OCI-LY1 (cell line): Measurements from ENCODE around the gene CHRNB2.

Experiments
- H2AFZ ChIP-seq: fragments of 200-600 bp; sonication (generic), shearing (Covaris generic); 2 replicates; pipeline ENCODE4 v1.6.0; 2014; ENCODE audit warnings: antibody characterized with exemption, mild to moderate bottlenecking, low read length
- H3F3A ChIP-seq: fragments of 200-600 bp; sonication (generic), shearing (Covaris generic); 2 replicates; pipeline ENCODE4 v1.6.0; 2014; ENCODE audit warnings: mild to moderate bottlenecking, antibody characterized with exemption, low read length, moderate library complexity; ENCODE audit not compliant: insufficient read depth
- H3K27ac ChIP-seq: fragments of 200-600 bp; sonication (generic); 2 replicates; pipeline ENCODE4 v1.5.1; 2014; ENCODE audit warnings: low read length, mixed run types, mild to moderate bottlenecking, low read depth; ENCODE audit not compliant: poor library complexity, severe bottlenecking
- H3K27me3 ChIP-seq: fragments of 200-600 bp; sonication (generic); 2 replicates; pipeline ENCODE4 v1.6.0; 2014; ENCODE audit warnings: antibody characterized with exemption, mild to moderate bottlenecking, low read length, moderate library complexity; ENCODE audit not compliant: insufficient read depth
- H3K36me3 ChIP-seq: fragments of 200-600 bp; sonication (generic); 2 replicates; pipeline ENCODE4 v1.6.1; 2014; ENCODE audit warnings: mild to moderate bottlenecking, antibody characterized with exemption, low read length, moderate library complexity, mixed read lengths; ENCODE audit not compliant: insufficient read depth
- H3K4me1 ChIP-seq: fragments of 200-600 bp; sonication (generic); 2 replicates; pipeline ENCODE4 v1.5.1; 2014; ENCODE audit warnings: mild to moderate bottlenecking, low read length, moderate library complexity; ENCODE audit not compliant: insufficient read depth, severe bottlenecking
- H3K4me2 ChIP-seq: fragments of 200-600 bp; sonication (generic), shearing (Covaris generic); 2 replicates; pipeline ENCODE4 v1.6.1; 2014; ENCODE audit warnings: low read length
- H3K4me3 ChIP-seq: fragments of 200-600 bp; sonication (generic); 2 replicates; pipeline ENCODE4 v1.5.1; 2014; ENCODE audit warnings: low read length, low read depth, mild to moderate bottlenecking, mixed read lengths; ENCODE audit not compliant: poor library complexity, severe bottlenecking
- H3K79me2 ChIP-seq: fragments of 200-600 bp; shearing (Covaris generic); 2 replicates; pipeline ENCODE4 v1.6.1; 2016; ENCODE audit warnings: mixed run types, low read length, mixed read lengths; ENCODE audit not compliant: insufficient read depth
- H3K9ac ChIP-seq: fragments of 200-600 bp; sonication (generic), shearing (Covaris generic); 2 replicates; pipeline ENCODE4 v1.6.1; 2014; ENCODE audit warnings: mild to moderate bottlenecking, low read length, mixed read lengths
- H3K9me2 ChIP-seq: fragments of 200-600 bp; sonication (generic), shearing (Covaris generic); 2 replicates; pipeline ENCODE4 v1.6.1; 2014; ENCODE audit warnings: low read depth, mild to moderate bottlenecking, low read length, mixed read lengths
- H3K9me3 ChIP-seq: fragments of 200-600 bp; shearing (Covaris generic); 2 replicates; pipeline ENCODE4 v1.6.1; 2014; ENCODE audit warnings: low read length, mixed read lengths
- H4K20me1 ChIP-seq: fragments of 200-600 bp; sonication (generic), shearing (Covaris generic); 2 replicates; pipeline ENCODE4 v1.6.0; 2016; ENCODE audit warnings: mild to moderate bottlenecking, low read length; ENCODE audit not compliant: insufficient read depth
- CTCF ChIP-seq: fragments of 200-600 bp; sonication (generic), shearing (Covaris generic); IDR thresholded peaks from 2 replicates; pipeline ENCODE4 v1.5.1; 2017; ENCODE audit warnings: mild to moderate bottlenecking, antibody characterized with exemption, low read length, moderate library complexity, mixed read lengths
- EZH2 ChIP-seq: fragments of 200-600 bp; sonication (generic), shearing (Covaris generic); IDR thresholded peaks from 2 replicates; pipeline ENCODE4 v1.8.0; 2017; ENCODE audit warnings: borderline replicate concordance, mixed run types, mild to moderate bottlenecking, antibody characterized with exemption, low read length, moderate library complexity, mixed read lengths

Gene CHRNB2

GRCh38 chr1:154586641-154587040 is 19.1 kb downstream of the CHRNB2 start:
- Histone ChIP-seq H3K4me2 (no peak overlapping the region), H3K79me2 (no peaks in the 10 kb centered on the region), H3K4me1 (peaks cover 11% of the 10 kb centered on the region), H3K27ac (no peak overlapping the region), H3K36me3 (peaks cover 100% of the 10 kb centered on the region), H2AFZ (no peak overlapping the region), H3K9ac (no peak overlapping the region), H3K27me3 (no peaks in the 10 kb centered on the region), H3K9me3 (no peaks in the 10 kb centered on the region), H3K4me3 (no peak overlapping the region), H3K9me2 (no peaks in the 10 kb centered on the region), H3F3A (0 out of 2 replicates have a peak, but pooled peaks cover 3% of the 10 kb centered on the region), H4K20me1 (no peaks in the 10 kb centered on the region)
- TF ChIP-seq CTCF (no peak), EZH2 (no peak)

- Histone ChIP-seq H3K36me3 (peaks cover 100% of the 10 kb centered on the region), H3K4me3 (no peak overlapping the region), H2AFZ (no peak overlapping the region), H3K79me2 (no peaks in the 10 kb centered on the region), H3K4me2 (no peak overlapping the region), H3K9ac (no peak overlapping the region), H3K27ac (no peak overlapping the region), H3K9me2 (no peaks in the 10 kb centered on the region), H3K4me1 (peaks cover 7% of the 10 kb centered on the region), H3K9me3 (no peaks in the 10 kb centered on the region), H3K27me3 (no peaks in the 10 kb centered on the region), H4K20me1 (no peaks in the 10 kb centered on the region), H3F3A (no peaks in the 10 kb centered on the region)
- TF ChIP-seq CTCF (no peak), EZH2 (no peak)
These were observed 22.2 kb downstream of the CHRNB2 start for GRCh38 chr1:154589780-154590179.

- Histone ChIP-seq H4K20me1 (no peaks in the 10 kb centered on the region), H2AFZ (no peak overlapping the region), H3K4me1 (no peaks in the 10 kb centered on the region), H3K9ac (no peak overlapping the region), H3K79me2 (no peaks in the 10 kb centered on the region), H3K36me3 (peaks cover 98% of the 10 kb centered on the region), H3K9me2 (no peaks in the 10 kb centered on the region), H3K4me3 (no peak overlapping the region), H3K27ac (no peak overlapping the region), H3K27me3 (no peaks in the 10 kb centered on the region), H3K4me2 (no peak overlapping the region), H3K9me3 (no peaks in the 10 kb centered on the region), H3F3A (no peaks in the 10 kb centered on the region)
- no peak for TF ChIP-seq EZH2
- no peak for TF ChIP-seq CTCF
These were observed 23.2 kb downstream of the CHRNB2 start for GRCh38 chr1:154590756-154591155.
